Right renal pelvis (tissue), 4 donors: ENCODE results near the gene PIGBOS1. TPM values are rescaled to one million over a fixed set of nuclear protein-coding genes. Genes with fewer than 3 reads are reported as not detected.

ENCODE experiments used
- DNase-seq, 4 donors: peaks; one replicate each; pipeline ENCODE4 v3.0.0-alpha.2; 2013; ENCODE audit warnings: low read depth in 4 of 4, low spot score in 3 of 4, missing footprints in 1 of 4
- polyA plus RNA-seq, 4 donors: library from polyadenylated mRNA; unstranded; fragments of 120-200 nt; gene quantifications; one replicate each; pipeline ENCODE4 v1.2.1, GENCODE V29; 2013; ENCODE audit not compliant: insufficient read length in 4 of 4

Gene PIGBOS1, protein sequence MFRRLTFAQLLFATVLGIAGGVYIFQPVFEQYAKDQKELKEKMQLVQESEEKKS
- polyA plus RNA-seq: 10 to 100 TPM; 14.2 to 17.9 (median 16.5) TPM

DNA sequence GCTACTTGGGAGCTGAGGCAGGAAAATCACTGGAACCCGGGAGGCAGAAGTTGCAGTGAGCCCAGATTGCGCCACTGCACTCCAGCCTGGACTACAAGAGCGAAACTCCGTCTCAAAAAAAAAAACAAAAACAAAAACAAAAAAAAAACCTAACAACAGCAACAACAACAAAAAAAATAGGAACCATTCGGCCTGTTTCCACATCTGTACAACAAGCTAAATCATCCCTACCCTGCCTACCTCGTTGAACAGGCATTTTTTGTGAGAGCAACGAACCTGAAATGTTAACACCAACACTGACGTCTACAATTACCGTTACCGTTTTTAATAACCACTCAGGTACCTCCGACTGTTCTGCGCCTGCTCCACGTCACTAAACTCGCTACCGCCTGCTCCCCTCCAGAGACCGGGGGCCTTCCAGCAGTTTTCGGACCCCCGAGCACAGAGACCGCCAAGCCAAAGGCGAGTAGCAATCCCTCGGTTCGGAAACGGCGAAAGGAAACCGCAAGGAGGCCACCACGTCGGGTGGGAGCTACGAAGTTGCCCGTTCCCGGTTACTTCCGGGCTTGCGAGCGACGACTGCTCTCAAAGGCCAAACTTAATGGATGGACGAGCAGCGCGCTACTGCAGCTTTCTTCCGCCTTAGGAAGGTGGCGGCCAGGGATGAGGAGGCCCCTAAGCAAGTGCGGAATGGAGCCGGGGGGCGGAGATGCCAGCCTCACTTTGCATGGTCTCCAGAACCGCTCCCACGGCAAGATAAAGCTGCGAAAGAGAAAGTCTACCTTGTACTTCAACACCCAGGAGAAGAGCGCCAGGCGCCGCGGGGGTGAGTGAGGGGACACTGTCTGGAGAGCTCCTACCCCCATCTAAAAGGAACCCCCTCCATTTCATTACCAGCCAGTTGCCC lies at the start of gene PIGBOS1, which contains the start of gene PIGB:
TSS of gene PIGBOS1 (minus strand) at position 536 of the 907 bp plus-strand sequence. CDS start 1,331 bp downstream, outside the sequence.
TSS of gene PIGB (plus strand) at position 635 of the 907 bp plus-strand sequence. CDS start at position 664, 29 bp downstream.
- peak; percentile 81 to 85 (median 83) for DNase-seq

DNA sequence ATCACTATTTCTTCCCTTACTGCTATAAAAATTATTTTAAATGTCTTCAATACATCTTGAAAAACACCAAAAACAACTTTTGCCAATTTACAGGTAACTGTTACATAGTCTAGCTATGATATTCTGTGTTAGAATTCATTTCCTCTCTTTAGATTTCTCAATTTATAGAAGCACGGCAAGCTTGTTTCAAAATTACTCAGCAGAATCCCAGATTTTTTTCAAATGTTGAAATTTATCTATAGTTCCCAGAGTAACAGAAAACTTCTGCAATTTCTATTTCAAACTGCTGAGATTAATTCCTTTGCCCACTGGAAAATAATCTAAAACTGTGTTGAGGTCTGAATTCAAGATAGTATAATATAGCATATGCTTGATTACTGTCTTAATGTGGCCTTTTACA lies 48.1 kb upstream of the PIGBOS1 start:
- DNase-seq: no peak

DNA sequence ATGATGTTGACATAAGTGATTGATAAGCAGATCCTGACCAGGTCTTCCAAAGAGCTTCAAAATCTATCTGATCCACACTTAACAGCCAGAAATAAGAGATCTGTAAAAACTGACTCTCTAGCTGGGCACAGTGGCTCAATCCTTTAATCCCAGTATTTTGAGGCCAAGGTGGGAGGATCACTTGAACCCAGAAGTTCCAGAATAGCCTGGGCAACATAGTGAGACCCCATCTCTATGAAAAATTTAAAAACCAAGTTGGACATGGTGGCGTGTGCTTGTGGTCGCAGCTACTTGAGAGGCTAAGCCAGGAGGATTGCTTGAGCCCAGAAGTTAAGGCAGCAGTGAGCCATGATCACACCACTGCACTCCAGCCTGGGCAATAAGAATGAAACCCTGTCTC lies 43.7 kb upstream of the PIGBOS1 start:
- no peak for DNase-seq

DNA sequence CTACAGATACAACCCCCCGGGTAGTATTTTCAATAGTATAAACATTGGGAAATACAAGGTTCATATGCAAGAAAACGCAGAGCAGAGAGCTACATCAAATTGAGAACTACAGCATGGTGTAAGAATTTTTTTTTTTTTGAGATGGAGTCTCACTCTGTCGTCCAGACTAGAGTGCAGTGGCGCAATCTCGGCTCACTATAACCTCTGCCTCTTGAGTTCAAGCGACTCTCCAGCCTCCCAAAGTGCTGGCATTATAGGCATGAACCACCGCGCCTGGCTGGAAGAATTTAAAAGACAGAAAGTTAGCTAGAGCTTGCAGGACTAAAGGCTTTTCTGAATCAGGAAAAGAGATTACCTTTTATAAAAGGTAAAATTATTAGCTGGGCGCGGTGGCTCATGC lies 42.1 kb upstream of the PIGBOS1 start:
- no peak for DNase-seq

DNA sequence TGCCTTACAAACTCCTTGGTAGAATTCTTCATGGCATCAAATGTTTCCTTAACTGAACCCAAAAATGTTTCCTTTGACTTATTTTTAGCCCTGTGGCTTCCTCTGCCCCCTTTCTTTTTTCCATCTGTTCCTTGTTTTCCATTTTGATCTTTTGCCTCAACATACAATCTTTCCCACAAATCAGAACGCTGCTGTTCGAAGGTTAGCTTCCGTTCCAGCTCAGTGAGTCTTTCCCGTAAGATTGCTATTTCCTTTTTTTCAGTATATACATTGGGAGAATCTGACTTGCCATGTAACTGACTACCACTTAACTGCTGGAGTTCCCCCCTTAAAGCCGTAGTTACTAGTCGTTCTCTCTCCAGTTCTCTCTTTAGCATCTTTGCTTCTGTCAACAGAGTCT lies 41.3 kb upstream of the PIGBOS1 start:
- DNase-seq: no peak

DNA sequence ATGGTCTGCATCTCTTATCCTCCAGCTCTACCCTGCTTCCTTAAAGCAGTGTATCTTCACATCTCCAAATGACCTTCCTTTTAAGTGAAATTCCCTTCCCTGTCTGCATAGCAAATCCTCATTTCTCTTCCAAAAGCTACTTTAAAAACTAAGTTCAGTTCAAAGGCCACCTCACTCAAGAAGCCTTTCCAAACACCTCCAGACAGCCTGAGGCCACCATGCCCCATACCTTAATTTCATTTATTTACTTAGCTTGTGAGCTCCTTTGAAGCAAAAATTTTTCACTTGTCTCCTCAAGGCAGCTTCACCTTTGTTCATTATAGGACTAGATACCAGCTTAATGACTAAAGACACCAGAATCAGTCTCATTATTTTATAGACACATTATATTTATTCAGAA lies 39.5 kb upstream of the PIGBOS1 start:
- no peak for DNase-seq

DNA sequence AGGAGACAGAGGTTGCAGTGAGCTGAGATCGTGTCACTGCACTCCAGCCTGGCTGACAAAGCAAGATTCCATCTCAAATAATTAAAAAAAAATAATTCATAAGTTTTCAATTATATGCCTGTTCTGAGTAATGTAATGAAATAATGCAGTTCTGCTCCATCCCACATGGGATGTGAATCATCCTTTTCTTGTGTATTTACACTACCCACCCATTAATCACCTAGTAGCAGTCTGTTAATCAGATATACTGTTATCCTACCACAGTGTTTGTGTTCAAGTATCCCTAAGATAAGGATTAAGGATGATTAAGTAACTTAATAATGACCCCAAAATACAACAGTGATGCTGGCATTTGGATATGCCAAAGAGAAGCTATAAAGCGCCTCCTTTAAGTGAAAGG lies 38.9 kb upstream of the PIGBOS1 start:
- no peak for DNase-seq

DNA sequence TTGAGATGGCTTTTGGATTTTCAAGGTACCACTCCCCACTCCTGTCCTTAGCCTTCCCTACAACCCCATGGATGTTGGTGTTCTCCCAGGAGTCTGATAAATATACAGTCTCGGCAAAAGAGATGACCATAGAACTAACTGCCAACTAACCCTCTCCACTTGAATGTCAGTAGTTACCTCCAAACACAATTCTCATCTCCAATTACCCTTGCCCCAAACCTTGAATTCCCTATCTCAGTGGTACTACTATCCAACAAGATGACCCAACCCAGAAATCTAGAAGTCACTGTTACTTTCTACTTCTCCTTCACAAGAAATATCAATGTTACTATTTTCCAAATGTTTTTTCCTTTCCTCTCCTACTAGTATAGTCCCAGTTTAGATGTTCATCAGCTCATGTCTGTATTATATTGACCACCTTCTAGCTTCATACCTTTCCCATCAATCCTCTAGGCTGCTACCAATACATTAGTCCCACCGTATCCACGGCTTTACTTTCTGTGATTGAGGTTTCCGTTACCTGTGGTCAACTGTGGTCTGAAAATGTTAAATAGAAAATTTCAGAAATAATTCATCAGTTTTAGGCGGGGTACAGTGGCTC lies 38.2 kb upstream of the PIGBOS1 start:
- no peak for DNase-seq

DNA sequence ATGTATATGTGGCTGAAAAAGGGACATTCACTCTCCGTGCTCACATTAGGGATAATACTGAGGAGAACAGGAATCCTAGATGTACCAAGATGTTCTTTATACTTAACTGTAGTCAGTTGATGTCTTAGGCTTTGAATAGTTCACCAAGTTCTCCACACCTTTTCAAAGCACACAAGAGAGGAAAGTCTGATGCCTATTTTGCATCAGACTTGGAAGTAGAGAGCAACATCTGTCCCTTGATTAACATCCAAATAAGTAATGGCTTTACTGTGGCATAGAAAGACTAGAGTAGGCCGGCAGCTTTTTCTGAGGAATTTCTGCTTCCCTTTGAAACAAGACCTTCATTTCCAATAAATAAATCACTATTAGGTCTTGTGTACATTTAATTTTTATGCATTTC lies 34.1 kb upstream of the PIGBOS1 start:
- DNase-seq: no peak

DNA sequence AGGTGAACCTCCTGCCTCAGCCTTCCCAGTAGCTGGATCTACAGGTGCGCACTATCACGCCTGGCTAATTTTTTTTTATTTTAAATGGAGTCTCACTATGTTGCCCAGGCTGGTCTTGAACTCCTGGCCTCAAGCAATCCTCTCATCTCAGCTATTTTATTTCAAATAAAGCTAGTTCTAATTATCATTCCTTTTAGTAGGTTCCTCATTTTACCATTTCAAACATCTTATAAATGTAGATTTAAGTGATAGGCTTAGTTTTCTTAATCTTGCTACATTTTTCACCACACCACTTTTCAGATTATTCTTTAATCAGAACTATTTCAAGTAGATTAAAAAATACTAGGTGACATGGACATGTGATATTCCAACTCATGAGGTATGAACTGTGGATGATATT lies 30.4 kb upstream of the PIGBOS1 start:
- no peak for DNase-seq

DNA sequence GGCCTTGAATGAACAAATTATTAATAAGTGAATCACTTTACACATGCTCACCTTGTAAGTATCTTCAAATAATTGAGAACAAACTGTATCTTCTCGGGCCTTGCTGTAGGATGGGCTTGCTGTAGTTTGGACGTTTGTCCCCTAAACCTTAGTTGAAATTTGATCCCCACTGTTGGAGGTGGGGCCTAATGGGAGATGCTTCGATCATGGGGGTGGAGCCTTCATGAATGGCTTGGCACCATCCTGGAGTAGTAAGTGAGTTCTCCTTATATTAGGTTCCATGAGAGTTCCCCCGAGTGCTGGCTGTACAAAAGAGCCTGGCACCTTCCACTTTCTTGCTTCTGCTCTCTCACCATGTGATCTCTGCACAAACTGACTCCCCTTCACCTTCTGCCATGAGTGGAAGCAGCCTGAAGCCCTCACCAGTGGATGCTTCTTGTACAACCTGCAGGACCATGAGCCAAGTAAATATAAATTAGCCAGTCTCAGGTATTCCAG lies 29.4 kb upstream of the PIGBOS1 start:
- no peak for DNase-seq

DNA sequence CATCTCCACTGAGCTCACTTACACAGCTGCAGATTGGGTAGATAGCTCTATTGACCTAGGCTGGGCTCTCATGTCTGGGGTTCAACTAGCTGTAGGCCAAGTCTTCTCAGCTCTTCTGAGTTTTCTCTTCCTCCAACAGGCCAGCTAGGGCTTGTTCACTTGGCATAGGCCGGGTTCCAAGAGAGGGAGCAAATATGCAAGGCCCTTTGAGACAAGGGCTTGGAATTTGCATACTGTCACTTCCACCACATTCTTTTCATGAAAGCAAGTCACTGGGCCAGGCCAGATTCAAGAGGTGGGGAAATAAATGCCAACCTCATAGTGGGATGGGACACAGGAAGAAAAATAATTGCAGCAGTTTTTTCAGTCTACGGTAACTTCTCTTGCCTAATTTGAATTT lies 25.3 kb upstream of the PIGBOS1 start:
- no peak for DNase-seq

DNA sequence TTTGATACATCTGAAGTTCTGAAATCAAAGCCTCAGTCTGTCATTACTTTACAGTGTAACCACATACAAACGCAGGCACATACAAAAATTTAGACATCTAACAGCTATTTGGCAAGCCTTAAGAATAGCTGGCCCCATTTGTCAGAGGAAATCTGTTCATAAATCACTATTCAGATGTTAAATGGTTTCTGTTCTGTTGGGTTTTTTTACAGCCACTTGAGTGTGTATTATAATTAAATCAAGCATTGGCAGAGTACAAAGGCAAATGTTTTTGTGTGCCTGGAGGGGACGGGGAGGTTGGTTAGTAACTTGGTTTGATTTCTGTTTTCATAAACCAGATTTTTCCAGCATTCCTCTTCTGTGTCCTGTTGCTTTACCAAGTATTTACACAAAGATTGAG lies 24.2 kb upstream of the PIGBOS1 start:
- no peak for DNase-seq

DNA sequence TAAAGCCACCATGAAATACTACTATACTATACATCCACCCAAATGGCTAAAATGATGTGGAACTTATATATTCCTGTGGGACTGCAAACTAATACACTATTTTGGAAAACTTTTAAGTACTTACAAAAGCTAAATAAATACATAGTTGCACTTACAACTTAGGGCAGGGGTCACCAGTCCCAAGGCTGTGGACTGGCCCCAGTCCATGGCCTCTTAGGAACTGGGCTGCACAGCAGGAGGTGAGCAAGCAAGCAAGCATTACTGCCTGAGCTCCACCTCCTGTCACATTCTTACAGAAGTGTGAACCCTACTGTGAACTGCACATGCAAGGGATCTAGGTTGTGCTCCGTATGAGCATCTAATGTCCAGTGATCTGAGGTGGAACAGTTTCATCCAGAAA lies 18.2 kb upstream of the PIGBOS1 start:
- no peak for DNase-seq

DNA sequence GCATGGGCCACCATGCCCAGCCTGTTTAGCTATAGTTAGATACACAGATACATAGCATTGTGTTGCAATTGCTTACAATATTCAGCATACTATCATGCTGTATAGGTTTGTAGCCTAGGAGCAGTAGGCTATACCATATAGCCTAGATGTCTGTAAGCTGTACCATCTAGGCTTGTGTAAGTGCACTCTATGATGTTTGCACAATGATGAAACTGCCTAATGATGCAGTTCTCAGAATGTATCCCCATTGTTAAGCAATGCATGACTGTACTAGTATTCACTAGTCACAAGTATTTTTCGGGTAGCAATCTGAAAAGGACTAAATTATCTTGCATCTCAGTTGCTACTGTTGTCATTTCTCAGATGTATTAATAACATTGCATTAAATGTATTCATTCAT lies 16.1 kb upstream of the PIGBOS1 start:
- DNase-seq: no peak

DNA sequence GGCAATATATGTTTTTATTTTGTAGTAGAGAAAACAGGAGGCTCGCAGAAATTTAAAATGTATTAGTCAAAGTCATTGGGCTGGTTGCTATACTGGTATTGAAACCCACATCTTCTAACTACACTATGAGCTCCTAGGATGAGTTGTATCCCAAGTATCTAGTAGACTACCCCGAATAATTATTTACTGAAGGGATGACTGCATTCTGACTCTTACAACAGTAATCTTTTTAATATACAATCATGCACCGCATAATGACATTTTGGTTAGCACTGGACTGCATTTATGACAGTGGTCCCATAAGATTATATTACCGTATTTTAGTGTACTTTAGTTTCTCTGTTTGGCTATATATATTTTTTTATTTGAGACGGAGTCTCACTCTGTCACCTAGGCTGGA lies 15.4 kb upstream of the PIGBOS1 start:
- no peak for DNase-seq

DNA sequence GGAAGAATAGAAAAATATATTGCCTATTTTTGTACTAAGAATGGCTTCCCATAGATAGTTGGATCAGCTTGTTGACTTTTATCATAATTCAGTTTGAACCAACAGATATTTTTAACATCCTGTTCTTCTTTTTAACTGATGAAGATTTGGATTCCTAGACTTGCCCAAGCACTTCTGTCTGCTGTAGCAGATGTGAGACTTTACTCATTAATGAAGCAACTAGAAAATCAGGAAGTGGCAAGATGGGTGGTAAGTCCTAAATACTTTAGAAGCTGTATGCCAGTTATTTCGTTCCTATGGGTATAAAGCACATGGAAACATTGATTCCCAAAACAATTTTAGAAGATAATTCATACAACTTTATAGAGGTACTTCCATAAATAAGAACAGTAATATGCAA lies 8.5 kb upstream of the PIGBOS1 start:
- DNase-seq: no peak

DNA sequence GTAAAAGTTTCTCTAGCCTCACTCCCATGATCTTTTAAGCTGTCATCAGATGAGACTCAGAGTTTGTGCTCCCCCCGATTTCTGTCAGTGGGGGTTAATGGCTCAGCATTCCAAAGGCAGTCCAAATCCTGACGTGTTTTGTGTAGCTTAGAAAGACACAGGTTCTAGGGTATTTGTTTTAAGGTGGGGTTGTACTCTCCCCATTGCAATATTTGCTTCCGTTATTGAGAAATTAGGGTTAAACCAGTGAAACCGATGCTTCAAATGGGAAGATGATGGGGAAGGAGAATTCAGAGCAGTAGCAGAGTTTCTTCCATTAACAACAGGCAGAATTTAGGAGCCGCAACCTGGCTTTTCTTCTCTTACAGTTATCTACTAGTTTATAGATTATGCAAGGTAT lies 3.5 kb upstream of the PIGBOS1 start:
- DNase-seq: no peak

DNA sequence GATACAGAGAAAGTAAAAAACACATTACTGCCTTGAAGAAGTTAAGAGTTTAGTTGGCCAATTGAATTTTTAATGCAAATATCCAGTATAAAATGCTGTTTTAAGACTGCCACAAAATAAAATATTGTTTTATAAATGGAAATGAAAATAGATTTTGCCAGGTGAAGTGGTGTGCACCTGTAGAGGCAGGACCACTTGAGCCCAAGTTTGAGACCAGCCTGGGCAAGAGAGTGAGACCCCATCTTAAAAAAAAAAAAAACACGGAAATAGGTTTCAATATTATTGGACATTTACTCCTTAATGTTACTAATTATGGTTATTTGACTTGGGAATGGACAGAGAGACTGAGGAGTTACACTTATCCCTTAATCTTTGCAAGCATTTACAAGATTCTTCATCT lies 2.0 kb upstream of the PIGBOS1 start:
- DNase-seq: no peak

DNA sequence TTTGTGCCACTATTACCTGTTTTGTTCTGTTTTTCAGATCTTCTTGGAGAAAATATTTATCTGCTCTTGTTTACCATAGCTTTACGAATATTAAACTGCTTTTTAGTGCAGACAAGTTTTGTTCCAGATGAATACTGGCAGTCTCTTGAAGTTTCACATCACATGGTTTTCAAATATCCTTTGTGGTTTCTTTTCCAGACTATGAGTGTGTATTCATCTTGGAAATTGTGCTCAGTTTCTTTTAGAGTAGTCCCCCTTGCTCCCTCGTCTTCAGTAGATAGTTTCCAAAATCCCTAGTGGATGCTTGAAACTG lies 1.3 kb upstream of the PIGBOS1 start:
- no peak for DNase-seq

DNA sequence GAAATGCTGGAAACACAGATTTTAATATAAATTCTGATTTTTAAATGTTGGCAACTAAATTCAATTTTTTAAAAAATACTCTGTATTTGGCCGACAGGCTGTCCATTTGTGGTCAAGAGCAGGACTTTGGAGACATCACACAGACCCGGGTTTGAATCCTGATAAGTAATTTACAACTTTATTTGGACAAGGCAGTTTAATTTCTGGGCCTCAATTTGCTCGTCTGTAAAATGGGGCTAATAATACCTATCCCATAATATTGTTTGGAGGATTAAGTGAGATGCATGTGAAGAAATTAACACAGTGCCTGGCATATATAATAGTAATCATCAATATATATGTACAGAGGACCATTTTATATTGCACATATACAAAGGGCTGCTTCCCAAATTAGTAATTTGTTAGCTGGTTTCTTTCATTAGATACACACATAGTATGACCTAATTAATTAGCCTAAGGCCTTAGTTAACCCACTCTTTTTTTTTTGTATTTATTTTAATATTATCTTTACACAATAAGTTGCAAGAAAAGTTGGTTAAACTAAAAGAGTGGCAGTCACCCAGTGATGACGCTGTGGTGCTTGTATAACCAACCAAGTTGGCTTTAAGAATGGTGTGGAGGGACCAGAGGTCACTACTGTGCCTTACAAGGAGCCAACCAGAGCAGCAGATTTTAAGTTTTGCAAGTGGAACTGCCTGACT lies 764 bp upstream of the PIGBOS1 start:
- DNase-seq: no peak
